H1 (cell line): Measurements from ENCODE around the gene ZNF337. TPM values are rescaled to one million over a fixed set of nuclear protein-coding genes. Genes with fewer than 3 reads are reported as not detected.

Experiments
- CTCF ChIA-PET: fragments of 300-600 bp; sonication (Branson Sonifier 250); formaldehyde crosslinking; loops from one replicate; lab custom pipeline; 2021; ENCODE audit not compliant: partially characterized antibody; lab: Charles Lee
- POLR2A ChIA-PET: fragments of 300-600 bp; sonication (Branson Sonifier 250); formaldehyde crosslinking; loops from one replicate; lab custom pipeline; 2021; ENCODE audit warnings: inconsistent platforms; ENCODE audit not compliant: partially characterized antibody; lab: Charles Lee
- DNase-seq, 2 experiments: peaks; one replicate each; pipeline versions ENCODE4 v3.0.0 to v3.0.0-alpha.2; 2010 to 2022; ENCODE audit warnings: low spot score in 2 of 2, low read depth in 1 of 2, mixed read lengths in 1 of 2
- FAIRE-seq: peaks from 2 replicates; lab custom pipeline; 2011; peaks lifted over from hg19 to GRCh38; lab: Jason Lieb, UNC
- H2AFZ ChIP-seq: 2 replicates; pipeline ENCODE4 v1.8.1; 2012; ENCODE audit warnings: low read length, inconsistent platforms
- H2AK5ac ChIP-seq: 2 replicates; pipeline ENCODE4 v1.6.1; 2013; ENCODE audit warnings: low read depth, low read length
- H2BK120ac ChIP-seq: replicated peaks from 2 replicates; pipeline ENCODE3; 2013; ENCODE audit warnings: low read depth, low read length, inconsistent platforms
- H2BK12ac ChIP-seq: 2 replicates; pipeline ENCODE4 v1.6.1; 2013; ENCODE audit warnings: low read depth, low read length
- H2BK15ac ChIP-seq: 2 replicates; pipeline ENCODE4 v1.6.1; 2013; ENCODE audit warnings: low read length
- H2BK20ac ChIP-seq: 2 replicates; pipeline ENCODE4 v1.6.1; 2013; ENCODE audit warnings: low read length
- H2BK5ac ChIP-seq: 2 replicates; pipeline ENCODE4 v1.6.1; 2013; ENCODE audit warnings: low read depth, low read length
- H3K14ac ChIP-seq: 2 replicates; pipeline ENCODE4 v1.6.1; 2013; ENCODE audit warnings: inconsistent platforms; ENCODE audit not compliant: insufficient read length
- H3K18ac ChIP-seq: 2 replicates; pipeline ENCODE4 v1.6.1; 2013; ENCODE audit warnings: low read length; ENCODE audit errors: extremely low read depth
- H3K23ac ChIP-seq: 2 replicates; pipeline ENCODE4 v1.6.1; 2013; ENCODE audit warnings: inconsistent platforms; ENCODE audit not compliant: insufficient read length
- H3K23me2 ChIP-seq: 2 replicates; pipeline ENCODE4 v1.6.1; 2013; ENCODE audit warnings: low read depth, low read length
- H3K27ac ChIP-seq: 2 replicates; pipeline ENCODE4 v1.6.1; 2011; ENCODE audit warnings: low read depth, low read length, inconsistent platforms
- H3K27me3 ChIP-seq, 4 experiments: replicated peaks in 1 of 4; 1 replicate in 1 of 4; 2 replicates in 3 of 4; pipeline versions ENCODE4 v1.6.1 to v1.8.1; 2011 to 2013; ENCODE audit warnings: low read length in 3 of 4, mild to moderate bottlenecking in 3 of 4, inconsistent platforms in 2 of 4, mixed read lengths in 2 of 4, moderate library complexity in 1 of 4; ENCODE audit not compliant: control insufficient read depth in 3 of 4, insufficient read depth in 3 of 4; ENCODE audit errors: extremely low read depth in 1 of 4
- H3K36me3 ChIP-seq, 4 experiments: 2 replicates each; pipeline versions ENCODE4 v1.6.1 to v1.8.1; 2011 to 2013; ENCODE audit warnings: mild to moderate bottlenecking in 4 of 4, low read length in 3 of 4, moderate library complexity in 2 of 4, control low read depth in 1 of 4, inconsistent platforms in 1 of 4; ENCODE audit not compliant: insufficient read depth in 4 of 4, control insufficient read depth in 2 of 4
- H3K4ac ChIP-seq: replicated peaks from 2 replicates; pipeline ENCODE3; 2013; ENCODE audit warnings: low read length, low read depth, mixed read lengths, inconsistent platforms; ENCODE audit not compliant: insufficient read length
- H3K4me1 ChIP-seq, 4 experiments: replicated peaks in 1 of 4; 1 replicate in 1 of 4; 2 replicates in 3 of 4; pipeline versions ENCODE4 v1.6.1 to v1.8.1; 2011 to 2013; ENCODE audit warnings: low read length in 3 of 4, inconsistent platforms in 2 of 4, mixed read lengths in 1 of 4; ENCODE audit not compliant: insufficient read depth in 4 of 4, control insufficient read depth in 3 of 4
- H3K4me2 ChIP-seq, 2 experiments: 2 replicates each; pipeline versions ENCODE4 v1.6.1 to v1.8.1; 2011 to 2013; ENCODE audit warnings: low read depth in 2 of 2, low read length in 2 of 2, control low read depth in 1 of 2, inconsistent platforms in 1 of 2, mild to moderate bottlenecking in 1 of 2; ENCODE audit not compliant: insufficient read depth in 1 of 2
- H3K4me3 ChIP-seq, 4 experiments: fragments of 200-600, 300-600 bp in 1 of 4; sonication (generic), shearing (Covaris generic), sonication (Bioruptor Twin) in 1 of 4; 2 replicates each; pipeline versions ENCODE4 v1.5.1 to v1.8.1; 2011 to 2016; ENCODE audit warnings: low read length in 4 of 4, low read depth in 3 of 4, control low read depth in 2 of 4, inconsistent platforms in 2 of 4, mild to moderate bottlenecking in 2 of 4, mixed read lengths in 1 of 4, moderate library complexity in 1 of 4; ENCODE audit not compliant: insufficient read depth in 2 of 4; ENCODE audit errors: extremely low read depth in 1 of 4
- H3K56ac ChIP-seq: replicated peaks from 2 replicates; pipeline ENCODE3; 2013; ENCODE audit warnings: low read depth, mild to moderate bottlenecking, mixed read lengths, low read length, inconsistent platforms; ENCODE audit not compliant: insufficient read length
- H3K79me1 ChIP-seq: 2 replicates; pipeline ENCODE4 v1.6.1; 2013; ENCODE audit warnings: low read depth, low read length, control low read depth
- H3K79me2 ChIP-seq, 2 experiments: 2 replicates each; pipeline versions ENCODE4 v1.6.1 to v1.8.1; 2012 to 2013; ENCODE audit warnings: low read length in 2 of 2, mild to moderate bottlenecking in 2 of 2, inconsistent platforms in 1 of 2; ENCODE audit not compliant: insufficient read depth in 2 of 2, control insufficient read depth in 1 of 2
- H3K9ac ChIP-seq, 4 experiments: replicated peaks in 1 of 4; 1 replicate in 1 of 4; 2 replicates in 3 of 4; pipeline versions ENCODE4 v1.6.1 to v1.8.1; 2011 to 2013; ENCODE audit warnings: low read depth in 3 of 4, low read length in 3 of 4, control low read depth in 2 of 4, mild to moderate bottlenecking in 2 of 4, moderate library complexity in 2 of 4, inconsistent platforms in 1 of 4; ENCODE audit errors: extremely low read depth in 1 of 4
- H3K9me3 ChIP-seq, 2 experiments: 2 replicates each; pipeline versions ENCODE4 v1.6.1 to v1.8.1; 2012 to 2013; ENCODE audit warnings: mild to moderate bottlenecking in 2 of 2, moderate library complexity in 2 of 2, control low read depth in 1 of 2, inconsistent platforms in 1 of 2, low read depth in 1 of 2, low read length in 1 of 2, mixed read lengths in 1 of 2; ENCODE audit not compliant: insufficient read depth in 2 of 2
- H4K20me1 ChIP-seq, 2 experiments: replicated peaks in 1 of 2; 2 replicates each; pipeline versions ENCODE3 to v1.8.1; 2011 to 2013; ENCODE audit warnings: inconsistent platforms in 2 of 2, low read length in 2 of 2, mild to moderate bottlenecking in 1 of 2; ENCODE audit not compliant: insufficient read depth in 2 of 2, control insufficient read depth in 1 of 2
- H4K5ac ChIP-seq: 2 replicates; pipeline ENCODE4 v1.6.1; 2013; ENCODE audit warnings: low read length, low read depth, mixed read lengths, inconsistent platforms; ENCODE audit not compliant: insufficient read length
- H4K8ac ChIP-seq: 2 replicates; pipeline ENCODE4 v1.8.0; 2013; ENCODE audit warnings: mild to moderate bottlenecking, moderate library complexity, low read length, inconsistent platforms; ENCODE audit not compliant: insufficient read depth; ENCODE audit errors: extremely low read depth
- H4K91ac ChIP-seq: replicated peaks from 2 replicates; pipeline ENCODE3; 2013; ENCODE audit warnings: low read length, mixed read lengths, inconsistent platforms; ENCODE audit not compliant: insufficient read length
- CEBPB ChIP-seq: IDR thresholded peaks from 2 replicates; pipeline ENCODE4 v1.6.1; 2012; ENCODE audit warnings: low read depth, low read length
- KDM1A ChIP-seq: fragments of 200-600, 300-600 bp; sonication (generic); IDR thresholded peaks from 2 replicates; pipeline ENCODE4 v1.7.1; 2016; ENCODE audit warnings: mild to moderate bottlenecking, low read length, borderline replicate concordance
- KDM4A ChIP-seq: IDR thresholded peaks from one replicate; pipeline ENCODE4 v1.7.1; 2012; ENCODE audit warnings: low read depth, mild to moderate bottlenecking, moderate library complexity, low read length, inconsistent platforms; ENCODE audit not compliant: severe bottlenecking
- KDM5A ChIP-seq: fragments of 200-600 bp; IDR thresholded peaks from 2 replicates; pipeline ENCODE4 v1.7.1; 2012; ENCODE audit warnings: mild to moderate bottlenecking, low read length, inconsistent platforms, mixed read lengths
- PHF8 ChIP-seq: fragments of 200-600 bp; sonication (generic); conservative IDR thresholded peaks from 2 replicates; pipeline ENCODE4 v1.7.1; 2012; ENCODE audit warnings: low read depth, mild to moderate bottlenecking, inconsistent platforms, low read length, moderate library complexity
- RAD21 ChIP-seq, 2 experiments: IDR thresholded peaks in 1 of 2; conservative IDR thresholded peaks in 1 of 2; 2 replicates each; pipeline ENCODE4 v1.6.1; 2011; ENCODE audit warnings: low read depth in 2 of 2, low read length in 2 of 2, improper control_type of control experiment in 1 of 2, inconsistent platforms in 1 of 2, mild to moderate bottlenecking in 1 of 2, moderate library complexity in 1 of 2
- SIRT6 ChIP-seq: IDR thresholded peaks from one replicate; pipeline ENCODE4 v1.7.1; 2012; ENCODE audit warnings: low read length, inconsistent platforms
- ZNF274 ChIP-seq: IDR thresholded peaks from 2 replicates; pipeline ENCODE4 v1.7.0; 2012; ENCODE audit warnings: low read length, borderline replicate concordance; ENCODE audit errors: extremely low read depth
- WGBS, 2 experiments: shearing (Covaris generic) in 1 of 2; methylation state at CpG; one replicate each; pipeline versions ENCODE4 v1.1.6 to v1.1.7; 2013 to 2015; ENCODE audit warnings: low lambda C conversion rate in 2 of 2, mixed read lengths in 2 of 2, inconsistent platforms in 1 of 2, low coverage in 1 of 2, missing lambda C conversion rate in 1 of 2; ENCODE audit not compliant: insufficient replicate concordance in 2 of 2, insufficient coverage in 1 of 2, insufficient read length in 1 of 2; ENCODE audit errors: extremely low coverage in 1 of 2, missing lambda C conversion rate in 1 of 2; 5-methylcytosine and 5-hydroxymethylcytosine counted together
- polyA plus RNA-seq, 7 experiments: library from polyadenylated mRNA; depleted of rRNA in 3 of 7; stranded (reverse) in 5 of 7; unstranded in 2 of 7; fragments of >200 nt in 5 of 7; fragments of 200-250 nt in 2 of 7; gene quantifications; 1 replicate in 5 of 7; 2 replicates in 1 of 7; 4 replicates in 1 of 7; pipeline versions ENCODE4 v1.2.1 to v1.2.3, GENCODE V29; 2011 to 2013; ENCODE audit warnings: missing spikeins in 2 of 7, mixed read lengths in 2 of 7
- total RNA-seq: library from RNA; stranded (reverse); fragmentation: NEBNext Ultra II Directional; extraction: Animal tissue kit (Norgen Biotek cat#: 25700); gene quantifications from 2 replicates; pipeline ENCODE4 v1.2.1, GENCODE V29; 2021
- TF ChIP-seq, protein P1 (sequence below): IDR thresholded peaks from 2 replicates; pipeline ENCODE4 v1.6.1; 2012; ENCODE audit warnings: inconsistent platforms

Gene ZNF337
- total and polyA plus RNA-seq, 2 of the 8 experiments (the other 6 are each of a cell fraction or from before 2014, with no cell fraction given), result 2.8 to 6.6 TPM

DNA sequence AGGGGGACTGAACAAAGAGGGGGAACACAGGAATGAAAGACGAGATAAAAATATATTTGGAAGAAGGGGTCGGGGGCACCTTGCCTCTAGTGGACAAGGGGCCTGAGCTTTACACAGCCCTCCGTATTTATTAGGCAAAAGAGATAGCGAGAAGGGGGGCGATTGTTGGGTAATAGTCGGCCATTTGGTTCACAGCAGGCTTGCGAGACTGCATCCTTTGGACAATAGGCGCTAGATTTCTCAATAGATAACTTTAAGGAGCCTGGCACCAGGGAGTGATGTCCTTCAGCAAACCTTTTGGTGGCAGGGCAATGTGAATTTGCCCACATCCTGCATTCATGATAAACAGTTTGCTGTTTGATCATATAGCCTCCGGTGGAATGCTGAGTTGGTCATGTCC, 69.9 kb downstream of the ZNF337 start:
- no peak overlapping the region for H2BK120ac ChIP-seq
- no peak overlapping the region for H4K5ac ChIP-seq
- no peak overlapping the region for H3K4ac ChIP-seq
- no peaks in the 10 kb centered on the region; the same call in 1 of the 2 replicates for H3K79me1 ChIP-seq
- peaks cover 0 to 2% of the 10 kb centered on the region in 2 experiments; a peak in 1 of 4 replicates for H3K79me2 ChIP-seq
- no peak overlapping the region for H4K91ac ChIP-seq
- WGBS, 2 experiments, result 80% methylated on average over 9 of the region's 9 CpGs; no CpG with 5 or more reads in 1 of the 2 experiments
- no peak overlapping the region for H3K18ac ChIP-seq
- POLR2A ChIA-PET, result no interaction called here
- H2AK5ac ChIP-seq, result no peak overlapping the region
- H3K14ac ChIP-seq, result no peak overlapping the region
- no peak overlapping the region for H3K56ac ChIP-seq
- H2BK15ac ChIP-seq, result no peak overlapping the region
- no peak overlapping the region for H3K9ac ChIP-seq
- no peaks in the 10 kb centered on the region for H3K36me3 ChIP-seq
- CTCF ChIA-PET, result interaction anchor here (0.8 to 1.2 kb wide), 2 partner anchors 43 to 270 kb away, joined by 4 read pairs; no protein-coding TSS in a partner anchor
- no peak overlapping the region for H3K4me3 ChIP-seq
- DNase-seq, result no peak
- no peak overlapping the region for H4K8ac ChIP-seq
- H3K4me2 ChIP-seq, result no peak overlapping the region
- no peak overlapping the region for H2BK12ac ChIP-seq
- H3K27me3 ChIP-seq, result peaks cover 0 to 15% (median 4%) of the 10 kb centered on the region in 4 experiments; a peak in 5 of 7 replicates
- H2AFZ ChIP-seq, result no peak overlapping the region
- FAIRE-seq, result no peak
- no peak overlapping the region for H3K23ac ChIP-seq
- H3K9me3 ChIP-seq, result no peaks in the 10 kb centered on the region
- peaks cover 0 to 12% (median 4%) of the 10 kb centered on the region in 4 experiments; a peak in 5 of 7 replicates for H3K4me1 ChIP-seq
- H3K27ac ChIP-seq, result no peak overlapping the region
- H4K20me1 ChIP-seq, result peaks cover 0 to 2% of the 10 kb centered on the region in 2 experiments
- TF ChIP-seq RAD21 (IDR thresholded peaks at IDR 0.05 in 1 of 2, conservative IDR thresholded peaks at IDR 0.05 in 1 of 2; ENCODE audit: low read depth in 2 of 2, low read length in 2 of 2) (no peak), CEBPB (peak; percentile 32; the same call in 1 of the 2 replicates), SIRT6 (no peak), ZNF274 (no peak), KDM4A (no peak), KDM1A (no peak), KDM5A (no peak), PHF8 (no peak)
- TF ChIP-seq, protein P1, sequence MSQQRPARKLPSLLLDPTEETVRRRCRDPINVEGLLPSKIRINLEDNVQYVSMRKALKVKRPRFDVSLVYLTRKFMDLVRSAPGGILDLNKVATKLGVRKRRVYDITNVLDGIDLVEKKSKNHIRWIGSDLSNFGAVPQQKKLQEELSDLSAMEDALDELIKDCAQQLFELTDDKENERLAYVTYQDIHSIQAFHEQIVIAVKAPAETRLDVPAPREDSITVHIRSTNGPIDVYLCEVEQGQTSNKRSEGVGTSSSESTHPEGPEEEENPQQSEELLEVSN, result no peak
- H2BK5ac ChIP-seq, result no peak overlapping the region
- H2BK20ac ChIP-seq, result no peak overlapping the region
- H3K23me2 ChIP-seq, result peaks cover 15% of the 10 kb centered on the region; the same call in 1 of the 2 replicates
